Measurements from ENCODE around the gene PROKR2.

Gene PROKR2

GRCh38 chr20:5268449-5268848 is 48.3 kb downstream of the PROKR2 start:
- Histone ChIP-seq H3K27me3 (ENCODE audit: insufficient read depth, low read depth) (no peaks in the 10 kb centered on the region), H3K27ac (no peak overlapping the region), H2AFZ (ENCODE audit: low read depth) (no peak overlapping the region), H4K20me1 (ENCODE audit: insufficient read depth) (no peaks in the 10 kb centered on the region), H3K4me3 (IDR thresholded peaks at IDR 0.05; ENCODE audit: insufficient read depth, low read depth, low read length) (no peak overlapping the region), H3K4me2 (no peak overlapping the region), H3K9ac (no peak overlapping the region), H3K36me3 (ENCODE audit: insufficient read depth) (no peaks in the 10 kb centered on the region), H3K79me2 (ENCODE audit: insufficient read depth, low read depth) (no peaks in the 10 kb centered on the region), H3K4me1 (ENCODE audit: low read depth, poor library complexity, severe bottlenecking) (no peaks in the 10 kb centered on the region)
- TF ChIP-seq, protein P1, sequence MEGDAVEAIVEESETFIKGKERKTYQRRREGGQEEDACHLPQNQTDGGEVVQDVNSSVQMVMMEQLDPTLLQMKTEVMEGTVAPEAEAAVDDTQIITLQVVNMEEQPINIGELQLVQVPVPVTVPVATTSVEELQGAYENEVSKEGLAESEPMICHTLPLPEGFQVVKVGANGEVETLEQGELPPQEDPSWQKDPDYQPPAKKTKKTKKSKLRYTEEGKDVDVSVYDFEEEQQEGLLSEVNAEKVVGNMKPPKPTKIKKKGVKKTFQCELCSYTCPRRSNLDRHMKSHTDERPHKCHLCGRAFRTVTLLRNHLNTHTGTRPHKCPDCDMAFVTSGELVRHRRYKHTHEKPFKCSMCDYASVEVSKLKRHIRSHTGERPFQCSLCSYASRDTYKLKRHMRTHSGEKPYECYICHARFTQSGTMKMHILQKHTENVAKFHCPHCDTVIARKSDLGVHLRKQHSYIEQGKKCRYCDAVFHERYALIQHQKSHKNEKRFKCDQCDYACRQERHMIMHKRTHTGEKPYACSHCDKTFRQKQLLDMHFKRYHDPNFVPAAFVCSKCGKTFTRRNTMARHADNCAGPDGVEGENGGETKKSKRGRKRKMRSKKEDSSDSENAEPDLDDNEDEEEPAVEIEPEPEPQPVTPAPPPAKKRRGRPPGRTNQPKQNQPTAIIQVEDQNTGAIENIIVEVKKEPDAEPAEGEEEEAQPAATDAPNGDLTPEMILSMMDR (conservative IDR thresholded peaks at IDR 0.05; ENCODE audit: low read depth, low read length), result no peak

- H3K79me2 ChIP-seq (ENCODE audit: insufficient read depth, low read depth), result no peaks in the 10 kb centered on the region
- no peaks in the 10 kb centered on the region for H3K4me1 ChIP-seq (ENCODE audit: low read depth, poor library complexity, severe bottlenecking)
- TF ChIP-seq, protein P1 (conservative IDR thresholded peaks at IDR 0.05; ENCODE audit: low read depth, low read length), result no peak
- H3K36me3 ChIP-seq (ENCODE audit: insufficient read depth), result no peaks in the 10 kb centered on the region
- no peak overlapping the region for H2AFZ ChIP-seq (ENCODE audit: low read depth)
- no peak overlapping the region for H3K27ac ChIP-seq
- H3K4me3 ChIP-seq (IDR thresholded peaks at IDR 0.05; ENCODE audit: insufficient read depth, low read depth, low read length), result no peak overlapping the region
- no peak overlapping the region for H3K4me2 ChIP-seq
- no peaks in the 10 kb centered on the region for H3K27me3 ChIP-seq (ENCODE audit: insufficient read depth, low read depth)
- H3K9ac ChIP-seq, result no peak overlapping the region
- no peaks in the 10 kb centered on the region for H4K20me1 ChIP-seq (ENCODE audit: insufficient read depth)
Measured at GRCh38 chr20:5267092-5267491, 49.7 kb downstream of the PROKR2 start.
